A549 (cell line): ENCODE results near the gene BRD1. TPM values are rescaled to one million over a fixed set of nuclear protein-coding genes. Genes with fewer than 3 reads are reported as not detected.

Source experiments
- ATAC-seq, 2 experiments: fragments of 200-7000 bp in 1 of 2; fragments of >200 bp in 1 of 2; cut with Nextera tagmentation in 1 of 2; cut with Tn5 transposase in 1 of 2; 3 replicates each; pipeline versions ENCODE4 v1.8.0 to v1.9.1; 2018 to 2020; ENCODE audit warnings: mild to moderate bottlenecking in 1 of 2, moderate library complexity in 1 of 2
- CTCF ChIA-PET: fragments of 300-600 bp; sonication (Branson Sonifier 250); formaldehyde crosslinking; extraction: SDS; loops from one replicate; lab custom pipeline; 2021; ENCODE audit warnings: antibody characterized with exemption, inconsistent platforms; lab: Yijun Ruan, JAX
- POLR2A ChIA-PET: fragments of 350-600 bp; formaldehyde crosslinking; extraction: SDS; loops from one replicate; lab custom pipeline; 2021; ENCODE audit warnings: antibody characterized with exemption, inconsistent platforms; lab: Yijun Ruan, JAX
- DNase-seq, 2 experiments: peaks; one replicate each; pipeline versions ENCODE4 v3.0.0 to v3.0.0-alpha.2; 2011 to 2016; ENCODE audit warnings: low read depth in 1 of 2, low spot score in 1 of 2
- FAIRE-seq: peaks from 2 replicates; lab custom pipeline; 2011; peaks lifted over from hg19 to GRCh38; lab: Jason Lieb, UNC
- H3K27ac ChIP-seq, 2 experiments: fragments of >200 bp; sonication (Bioruptor Twin); formaldehyde crosslinking; 3 replicates each; pipeline ENCODE4 v1.5.1; 2016 to 2017
- H3K4me1 ChIP-seq: fragments of >200 bp; sonication (Bioruptor Twin); formaldehyde crosslinking; 3 replicates; pipeline ENCODE4 v1.6.1; 2016
- H3K4me2 ChIP-seq: fragments of >200 bp; sonication (Bioruptor Twin); formaldehyde crosslinking; 3 replicates; pipeline ENCODE4 v1.6.1; 2016
- H3K4me3 ChIP-seq: fragments of >200 bp; sonication (Bioruptor Twin); formaldehyde crosslinking; 3 replicates; pipeline ENCODE4 v1.5.1; 2016
- H3K9me3 ChIP-seq: fragments of >200 bp; sonication (Bioruptor Twin); formaldehyde crosslinking; 3 replicates; pipeline ENCODE4 v1.6.1; 2016
- BCL3 ChIP-seq: fragments of >200 bp; sonication (Bioruptor Twin); formaldehyde crosslinking; IDR thresholded peaks from 3 replicates; pipeline ENCODE4 v1.6.1; 2016
- BHLHE40 ChIP-seq: IDR thresholded peaks from 2 replicates; pipeline ENCODE4 v1.6.1; 2012; ENCODE audit warnings: low read depth, low read length, inconsistent platforms
- CEBPB ChIP-seq, 2 experiments: fragments of >200 bp in 1 of 2; sonication (Bioruptor Twin) in 1 of 2; formaldehyde crosslinking in 1 of 2; IDR thresholded peaks; 2 replicates each; pipeline ENCODE4 v1.6.1; 2012 to 2016
- CHD2 ChIP-seq: fragments of 150-350 bp; IDR thresholded peaks from 2 replicates; pipeline ENCODE4 v1.6.1; 2014; ENCODE audit warnings: low read length; ENCODE audit not compliant: partially characterized antibody
- CTCF ChIP-seq: fragments of >200 bp; sonication (Bioruptor Twin); formaldehyde crosslinking; IDR thresholded peaks from 3 replicates; pipeline ENCODE4 v1.5.1; 2016
- ESRRA ChIP-seq: fragments of 150-350 bp; IDR thresholded peaks from 2 replicates; pipeline ENCODE4 v1.6.1; 2014; ENCODE audit warnings: mild to moderate bottlenecking, low read length, borderline replicate concordance
- HDAC2 ChIP-seq: fragments of 200-600 bp; sonication (generic); IDR thresholded peaks from 2 replicates; pipeline ENCODE4 v1.6.1; 2016
- HEYL ChIP-seq: fragments of 250-450 bp; sonication (Bioruptor Pico); IDR thresholded peaks from 2 replicates; pipeline ENCODE4 v1.8.0; 2021; ENCODE audit warnings: mild to moderate bottlenecking, moderate library complexity
- HMGXB4 ChIP-seq: fragments of 250-450 bp; sonication (Bioruptor Pico); IDR thresholded peaks from 2 replicates; pipeline ENCODE4 v1.5.0; 2021; ENCODE audit warnings: mild to moderate bottlenecking, moderate library complexity, borderline replicate concordance
- HOXB13 ChIP-seq: fragments of 250-450 bp; sonication (Bioruptor Pico); IDR thresholded peaks from 2 replicates; pipeline ENCODE4 v1.5.0; 2020; ENCODE audit warnings: low read depth, mild to moderate bottlenecking, moderate library complexity
- MAFK ChIP-seq: fragments of 450-650 bp; IDR thresholded peaks from 2 replicates; pipeline ENCODE4 v1.6.1; 2014; ENCODE audit not compliant: partially characterized antibody
- MAX ChIP-seq: IDR thresholded peaks from 2 replicates; pipeline ENCODE4 v1.6.1; 2012
- NFE2L2 ChIP-seq: fragments of 150-350 bp; conservative IDR thresholded peaks from 2 replicates; pipeline ENCODE4 v1.6.1; 2014; ENCODE audit warnings: low read length
- NPAS2 ChIP-seq: fragments of 250-450 bp; sonication (Bioruptor Pico); IDR thresholded peaks from 2 replicates; pipeline ENCODE4 v1.8.0; 2022; ENCODE audit warnings: mild to moderate bottlenecking, moderate library complexity, borderline replicate concordance
- PBX3 ChIP-seq: IDR thresholded peaks from 2 replicates; pipeline ENCODE4 v1.6.1; 2012
- REST ChIP-seq: fragments of 200-600 bp; sonication (generic); IDR thresholded peaks from 2 replicates; pipeline ENCODE4 v1.6.1; 2016; ENCODE audit warnings: antibody characterized with exemption, mild to moderate bottlenecking, moderate library complexity
- RFX5 ChIP-seq: fragments of 450-650 bp; IDR thresholded peaks from 2 replicates; pipeline ENCODE4 v1.7.1; 2014; ENCODE audit warnings: antibody characterized with exemption, mild to moderate bottlenecking, moderate library complexity
- SMC3 ChIP-seq: fragments of >200 bp; sonication (Bioruptor Twin); formaldehyde crosslinking; IDR thresholded peaks from 3 replicates; pipeline ENCODE4 v1.6.1; 2018; ENCODE audit warnings: inconsistent platforms
- ZFP36 ChIP-seq: fragments of 450-650 bp; IDR thresholded peaks from 2 replicates; pipeline ENCODE4 v1.6.1; 2014; ENCODE audit warnings: borderline replicate concordance; ENCODE audit not compliant: partially characterized antibody
- ZSCAN20 ChIP-seq: fragments of 250-450 bp; sonication (Bioruptor Pico); IDR thresholded peaks from 2 replicates; pipeline ENCODE4 v1.8.0; 2022; ENCODE audit warnings: mild to moderate bottlenecking, moderate library complexity
- WGBS: methylation state at CpG from one replicate; pipeline ENCODE4 v1.1.6; 2017; ENCODE audit errors: missing lambda C conversion rate; 5-methylcytosine and 5-hydroxymethylcytosine counted together
- polyA plus RNA-seq, 4 experiments: library from polyadenylated mRNA; depleted of rRNA in 3 of 4; stranded (reverse); fragments of >200 nt; fragmentation: RNase III in 1 of 4; extraction: RNeasy Plus Mini Kit Qiagen cat#74134 plus additional on column Dnase treatment in 1 of 4; gene quantifications; 2 replicates in 3 of 4; 3 replicates in 1 of 4; pipeline ENCODE4 v1.2.3, GENCODE V29; 2011 to 2017

Gene BRD1
- polyA plus RNA-seq, 2 of the 4 experiments (the other 2 are of a cell fraction), result 3.7 to 11.5 TPM

GRCh38 chr22:49847751-49848689 lies 20.3 kb upstream of the BRD1 start:
- ATAC-seq, result no peak; a peak in 1 of 6 replicates

More at GRCh38 chr22:49847751-49848689, 20.3 kb upstream of the BRD1 start:
- H3K4me1 ChIP-seq, result no peaks in the 10 kb centered on the region
- ChIA-PET CTCF (interaction anchor here (0.5 kb wide), 1 partner anchor 13 kb away, joined by 3 read pairs; no protein-coding TSS in a partner anchor), POLR2A (no interaction called here)
- H3K4me2 ChIP-seq, result peak overlapping the region; percentile 82
- WGBS, result 92% methylated on average over 22 of the region's 64 CpGs
- peak overlapping the region; percentile 45 for H3K4me3 ChIP-seq
- H3K27ac ChIP-seq, result peak overlapping the region in 1 of 2 experiments; percentile 81; a peak in 3 of 6 replicates
- DNase-seq, result no peak
- H3K9me3 ChIP-seq, result no peaks in the 10 kb centered on the region
- FAIRE-seq, result no peak
- no peak for TF ChIP-seq RFX5
- no peak for TF ChIP-seq NPAS2 (CRISPR knock-in tag)
- TF ChIP-seq ZFP36, result no peak
- no peak for TF ChIP-seq CEBPB (IDR thresholded peaks at IDR 0.05)
- no peak for TF ChIP-seq CHD2
- no peak for TF ChIP-seq SMC3
- TF ChIP-seq NFE2L2, result no peak
- no peak for TF ChIP-seq BHLHE40
- no peak for TF ChIP-seq MAX
- TF ChIP-seq BCL3, result no peak
- no peak for TF ChIP-seq MAFK
- TF ChIP-seq HMGXB4 (CRISPR knock-in tag), result no peak
- no peak for TF ChIP-seq HEYL (CRISPR knock-in tag)
- no peak for TF ChIP-seq ESRRA
- TF ChIP-seq HDAC2, result no peak
- TF ChIP-seq ZSCAN20 (CRISPR knock-in tag), result no peak
- TF ChIP-seq HOXB13 (CRISPR knock-in tag), result no peak
- no peak for TF ChIP-seq REST
- no peak for TF ChIP-seq PBX3
- TF ChIP-seq CTCF, result no peak
- TF ChIP-seq, all 56 proteins: peak for 0
